Gastroesophageal sphincter (tissue), 2 donors: Measurements from ENCODE around the gene SMG6.

Experiments used
- EP300 ChIP-seq: sonication (generic); formaldehyde crosslinking; IDR thresholded peaks from one replicate; pipeline ENCODE4 v1.6.1; 2017; ENCODE audit warnings: antibody characterized with exemption, mild to moderate bottlenecking
- POLR2A ChIP-seq, 2 donors: fragments of 450-650 bp; IDR thresholded peaks; one replicate each; pipeline ENCODE4 v1.6.1; 2017; ENCODE audit warnings: antibody characterized with exemption in 2 of 2, mild to moderate bottlenecking in 2 of 2, moderate library complexity in 1 of 2

GRCh38 chr17:2028737-2029136, 274.8 kb downstream of the SMG6 start:
- TF ChIP-seq EP300 (no peak), POLR2A (IDR thresholded peaks at IDR 0.05) (no peak)
